ENCODE data around the gene SKI. TPM values are rescaled to one million over a fixed set of nuclear protein-coding genes. Genes with fewer than 3 reads are reported as not detected.
A peak's percentile ranks its signal among the peaks of the same experiment; 100 is the strongest.

The SKI gene
- total and polyA plus RNA-seq, 2 of the 8 experiments (the other 6 are each of a cell fraction or from before 2014, with no cell fraction given) = 8.3 to 87.6 TPM

- no peak overlapping the region for H2AK5ac ChIP-seq (ENCODE audit: low read depth, low read length)
- H3K79me1 ChIP-seq (ENCODE audit: low read depth, low read length) = no peaks in the 10 kb centered on the region
- no peak overlapping the region for H2BK15ac ChIP-seq (ENCODE audit: low read length)
- no peak overlapping the region for H3K27ac ChIP-seq (ENCODE audit: low read depth, low read length)
- no peak for DNase-seq (ENCODE audit: low read depth in 1 of 2, low spot score in 2 of 2)
- H2BK20ac ChIP-seq (ENCODE audit: low read length) = no peak overlapping the region
- ChIA-PET CTCF (ENCODE audit: partially characterized antibody) (interaction anchor here (1.7 kb wide), 1 partner anchor 42 kb away, joined by 5 read pairs; no protein-coding TSS in a partner anchor), POLR2A (ENCODE audit: partially characterized antibody) (interaction anchor here (1.1 kb wide), 1 partner anchor 11 kb away, joined by 4 read pairs; no protein-coding TSS in a partner anchor)
- no peak for FAIRE-seq
- WGBS, 2 experiments (ENCODE audit: extremely low coverage in 1 of 2, insufficient coverage in 1 of 2, insufficient read length in 1 of 2, insufficient replicate concordance in 2 of 2, low coverage in 1 of 2, low lambda C conversion rate in 2 of 2, missing lambda C conversion rate in 1 of 2) = 91% methylated on average over 37 of the region's 45 CpGs; no CpG with 5 or more reads in 1 of the 2 experiments
- H3K4ac ChIP-seq (replicated peaks; ENCODE audit: insufficient read length, low read depth, low read length) = no peak overlapping the region
- H3K4me1 ChIP-seq (replicated peaks in 1 of 4; ENCODE audit: control insufficient read depth in 3 of 4, insufficient read depth in 4 of 4, low read length in 3 of 4) = no peaks in the 10 kb centered on the region
- H2BK5ac ChIP-seq (ENCODE audit: low read depth, low read length) = no peak overlapping the region
- TF ChIP-seq BCL11A (IDR thresholded peaks at IDR 0.05; ENCODE audit: low read depth in 2 of 2, low read length in 2 of 2) (no peak), E2F6 (IDR thresholded peaks at IDR 0.05) (no peak), ATF3 (IDR thresholded peaks at IDR 0.05; ENCODE audit: insufficient read depth, low read depth, low read length) (no peak), CREB1 (IDR thresholded peaks at IDR 0.05) (no peak), CHD1 (IDR thresholded peaks at IDR 0.05; ENCODE audit: low read depth, low read length) (no peak), SIN3A (conservative IDR thresholded peaks at IDR 0.05 in 1 of 2, IDR thresholded peaks at IDR 0.05 in 1 of 2; ENCODE audit: low read depth in 1 of 2, low read length in 2 of 2) (no peak)
- no peak overlapping the region for H4K5ac ChIP-seq (ENCODE audit: insufficient read length, low read depth, low read length)
- no peaks in the 10 kb centered on the region for H3K9me3 ChIP-seq (ENCODE audit: insufficient read depth in 2 of 2, low read depth in 1 of 2, low read length in 1 of 2)
- H4K8ac ChIP-seq (ENCODE audit: extremely low read depth, insufficient read depth, low read length) = peak overlapping the region; percentile 46
- no peaks in the 10 kb centered on the region for H3K36me3 ChIP-seq (ENCODE audit: control insufficient read depth in 2 of 4, insufficient read depth in 4 of 4, low read length in 3 of 4)
- H3K79me2 ChIP-seq (ENCODE audit: control insufficient read depth in 1 of 2, insufficient read depth in 2 of 2, low read length in 2 of 2) = no peaks in the 10 kb centered on the region
- no peak overlapping the region for H3K9ac ChIP-seq (replicated peaks in 1 of 4; ENCODE audit: extremely low read depth in 1 of 4, low read depth in 3 of 4, low read length in 3 of 4)
- H3K18ac ChIP-seq (ENCODE audit: extremely low read depth, low read length) = no peak overlapping the region
- H3K56ac ChIP-seq (replicated peaks; ENCODE audit: insufficient read length, low read depth, low read length) = no peak overlapping the region
- H2AFZ ChIP-seq (ENCODE audit: low read length) = no peak overlapping the region
- H2BK12ac ChIP-seq (ENCODE audit: low read depth, low read length) = no peak overlapping the region
- no peak overlapping the region for H3K14ac ChIP-seq (ENCODE audit: insufficient read length)
- H4K20me1 ChIP-seq (replicated peaks in 1 of 2; ENCODE audit: control insufficient read depth in 1 of 2, insufficient read depth in 2 of 2, low read length in 2 of 2) = no peaks in the 10 kb centered on the region
- H4K91ac ChIP-seq (replicated peaks; ENCODE audit: insufficient read length, low read length) = no peak overlapping the region
- H3K4me3 ChIP-seq (ENCODE audit: extremely low read depth in 1 of 4, insufficient read depth in 2 of 4, low read depth in 3 of 4, low read length in 4 of 4) = no peak overlapping the region
- H3K23ac ChIP-seq (ENCODE audit: insufficient read length) = no peak overlapping the region
- H2BK120ac ChIP-seq (replicated peaks; ENCODE audit: low read depth, low read length) = no peak overlapping the region
- H3K23me2 ChIP-seq (ENCODE audit: low read depth, low read length) = no peaks in the 10 kb centered on the region
- no peaks in the 10 kb centered on the region for H3K27me3 ChIP-seq (replicated peaks in 1 of 4; ENCODE audit: control insufficient read depth in 3 of 4, extremely low read depth in 1 of 4, insufficient read depth in 3 of 4, low read length in 3 of 4)
- H3K4me2 ChIP-seq (ENCODE audit: insufficient read depth in 1 of 2, low read depth in 2 of 2, low read length in 2 of 2) = no peak overlapping the region
These were observed 111.3 kb downstream of the SKI start for GRCh38 chr1:2339206-2340085.

All from H1 (cell line).